Posterior vena cava (tissue), 2 donors: ENCODE measurements around the gene FZD7. TPM values are rescaled to one million over a fixed set of nuclear protein-coding genes. Genes with fewer than 3 reads are reported as not detected.

ENCODE experiments used
- DNase-seq: peaks from one replicate; pipeline ENCODE4 v3.0.0-alpha.2; 2020; ENCODE audit warnings: low spot score
- intact Hi-C, 2 donors: fragments of 100-400 bp; cut with DNase I; formaldehyde crosslinking; loops; one replicate each; pipeline versions ENCODE4 v1.14.1 to v1.14.2; 2022 to 2023
- total RNA-seq, 2 donors: library from RNA; stranded (reverse); fragmentation: NEBNext Ultra II Directional; extraction: Animal tissue kit (Norgen Biotek cat#: 25700); gene quantifications; one replicate each; pipeline ENCODE4 v1.2.1, GENCODE V29; 2021
- donor health status: DM: yes; HTN: yes; CAD: no.
- donor health status: DM: yes; HTN: yes; CAD: no.

Gene FZD7
- total RNA-seq, 2 donors from 2014 or later: 20.9 to 32.0 TPM

DNA sequence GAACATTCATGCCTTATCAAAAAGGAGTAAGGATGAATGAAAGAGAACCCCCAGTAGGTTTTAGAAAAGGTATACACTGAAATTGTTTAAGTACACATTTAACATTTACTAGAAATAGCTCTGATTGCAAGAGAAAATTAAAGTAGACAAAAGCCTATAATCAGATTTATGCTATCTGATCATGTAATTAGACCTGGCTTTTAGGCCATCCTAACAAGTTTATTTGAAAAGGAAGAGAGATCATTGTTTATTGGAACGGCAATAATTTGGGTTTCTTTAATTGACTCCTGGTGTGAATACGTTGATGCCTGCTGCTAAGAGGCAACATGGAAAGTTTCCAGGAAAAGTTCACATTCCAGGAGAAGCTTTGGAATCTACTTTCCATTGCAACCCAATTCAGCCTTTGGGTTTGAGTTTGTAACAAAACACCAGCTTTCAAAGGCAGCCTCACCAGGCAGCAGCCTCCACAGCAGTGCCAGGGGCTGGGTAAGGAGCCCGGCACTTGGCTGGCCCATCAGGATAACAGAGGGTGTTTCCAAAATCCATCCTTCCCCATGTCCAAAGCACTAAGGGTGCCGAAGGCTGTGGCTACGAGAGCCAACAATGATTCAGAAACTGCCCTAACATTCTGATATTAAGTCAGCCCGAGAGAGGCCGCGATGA is 18.0 kb downstream of the FZD7 start:
- intact Hi-C loops: no loop called here
- DNase-seq: peak; percentile 32

DNA sequence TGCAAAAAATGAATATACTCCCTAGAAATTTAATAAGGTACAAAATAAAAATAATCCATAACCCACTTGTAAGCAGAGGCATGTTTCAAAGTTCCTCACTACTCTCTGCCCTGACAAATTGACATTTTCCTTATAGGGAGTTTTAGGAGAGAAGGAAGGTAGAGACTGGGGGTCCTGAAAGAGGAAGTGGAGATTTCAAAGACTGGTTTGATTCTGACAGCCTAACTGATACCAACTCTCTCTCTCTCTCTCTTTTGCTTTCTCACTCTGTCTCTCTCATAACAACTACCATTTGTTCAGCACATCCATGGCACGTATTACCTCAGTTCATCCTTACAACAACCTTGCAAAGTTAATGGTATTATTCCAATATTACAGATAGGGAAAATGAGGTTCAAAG is 18.6 kb downstream of the FZD7 start:
- no peak for DNase-seq
- intact Hi-C loops: no loop called here

DNA sequence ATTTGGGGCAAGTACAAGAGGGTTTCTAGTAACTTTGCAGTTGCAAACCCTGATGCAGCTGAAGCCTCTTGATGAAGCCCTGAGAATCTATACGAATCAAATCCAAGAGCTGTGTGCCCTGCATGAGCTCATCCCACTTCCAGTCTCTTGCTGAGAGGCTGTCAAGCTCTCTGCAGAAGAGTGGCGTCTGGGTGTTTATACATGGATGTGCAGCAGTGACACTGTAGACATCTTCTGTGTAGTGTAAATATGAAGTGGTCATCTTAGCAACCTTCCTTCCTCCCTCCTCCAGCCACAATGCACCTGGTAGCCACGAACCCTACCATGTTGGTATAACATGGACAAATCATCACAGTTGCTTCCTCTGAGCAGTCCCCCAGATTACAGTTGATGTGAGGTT is 21.0 kb downstream of the FZD7 start:
- no peak for DNase-seq
- intact Hi-C loops: no loop called here

DNA sequence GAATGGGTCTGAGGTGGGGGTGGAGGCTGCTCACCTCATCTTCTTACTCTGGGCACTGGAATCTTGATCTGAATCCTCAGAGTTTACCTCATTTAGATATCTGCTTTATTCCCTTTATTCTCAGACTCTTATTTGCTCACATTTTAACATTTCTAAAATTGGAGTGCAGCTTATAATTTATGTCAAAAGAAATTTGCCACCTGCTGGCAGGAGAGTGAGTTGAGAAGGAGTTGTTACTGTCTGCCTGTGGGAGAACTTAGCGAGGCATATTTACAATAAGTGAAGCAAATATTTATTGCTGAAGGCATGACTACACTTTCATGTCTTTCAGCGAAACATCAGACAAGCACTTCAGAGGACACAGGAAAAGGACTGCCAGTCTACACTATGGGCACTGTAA is 23.0 kb downstream of the FZD7 start:
- intact Hi-C loops: no loop called here
- DNase-seq: no peak

DNA sequence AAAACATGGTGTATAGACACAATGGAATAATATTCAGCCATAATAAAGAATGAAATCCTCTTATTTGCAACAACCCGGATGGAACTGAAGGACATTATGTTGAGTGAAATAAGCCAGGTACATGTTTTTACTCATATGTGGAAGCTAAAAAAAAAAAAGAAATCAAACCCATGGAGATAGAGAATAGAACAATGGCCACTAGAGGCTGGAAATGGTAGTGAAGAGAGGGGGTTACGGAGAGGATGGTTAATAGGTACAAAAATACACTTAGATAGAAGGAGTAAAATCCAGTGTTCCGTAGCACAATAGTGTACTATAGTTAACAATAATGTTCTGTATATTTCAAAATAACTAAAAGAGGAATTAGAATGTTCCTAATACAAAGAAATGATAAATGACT is 26.6 kb downstream of the FZD7 start:
- no peak for DNase-seq
- intact Hi-C loops: no loop called here

DNA sequence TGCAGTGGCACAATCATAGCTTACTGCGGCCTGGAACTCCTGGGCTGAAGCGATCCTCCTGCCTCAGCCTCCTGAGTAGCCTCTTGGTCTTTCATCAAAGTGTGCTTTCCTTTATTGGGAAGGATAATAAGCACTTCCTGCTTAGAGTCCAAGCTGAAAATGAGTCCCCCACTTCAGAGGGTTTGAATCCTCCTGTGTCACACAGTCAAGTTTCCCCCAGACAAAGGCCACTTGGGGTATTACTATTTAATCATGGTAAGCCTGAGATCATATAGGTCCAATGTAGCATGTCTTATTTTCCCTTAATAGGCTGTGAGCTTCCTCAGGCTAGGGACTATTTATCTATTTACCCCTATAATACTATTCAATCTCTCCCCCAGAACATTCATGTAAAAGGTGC is 28.0 kb downstream of the FZD7 start:
- no peak for DNase-seq
- intact Hi-C loops: no loop called here

DNA sequence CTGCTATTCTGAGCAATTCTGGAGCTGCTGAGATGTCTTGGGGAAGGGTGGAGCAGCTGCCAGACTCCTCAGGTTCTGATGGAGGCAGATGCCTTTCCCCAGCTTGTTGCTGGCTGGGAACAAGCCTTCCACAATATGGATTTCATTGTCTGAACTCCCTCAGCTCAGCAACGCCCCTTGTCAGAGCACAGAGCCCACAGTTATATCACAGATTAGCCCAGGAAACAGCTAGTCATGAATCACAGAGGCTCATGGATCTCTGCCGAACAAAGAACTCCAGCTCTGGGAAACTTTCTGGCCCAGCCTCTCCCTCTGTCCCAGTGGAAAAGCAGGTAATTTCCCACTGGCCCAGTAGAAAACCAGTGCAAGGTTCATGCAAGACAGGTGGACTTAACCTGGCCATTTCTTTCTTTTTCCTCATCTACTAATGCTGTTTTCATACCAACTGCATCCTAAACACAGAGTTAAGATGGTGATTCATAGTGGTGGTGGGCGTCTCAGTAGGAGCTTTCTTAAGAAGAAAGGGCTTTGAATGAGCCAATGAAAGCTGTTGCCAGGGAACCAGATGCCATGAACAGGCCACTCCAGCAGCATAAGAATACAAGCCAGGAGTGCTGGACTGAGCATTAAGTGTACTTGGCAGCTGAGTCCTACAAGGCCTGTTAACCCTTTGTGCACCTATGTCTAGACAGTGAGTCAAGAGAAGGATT is 30.7 kb downstream of the FZD7 start:
- no peak for DNase-seq

DNA sequence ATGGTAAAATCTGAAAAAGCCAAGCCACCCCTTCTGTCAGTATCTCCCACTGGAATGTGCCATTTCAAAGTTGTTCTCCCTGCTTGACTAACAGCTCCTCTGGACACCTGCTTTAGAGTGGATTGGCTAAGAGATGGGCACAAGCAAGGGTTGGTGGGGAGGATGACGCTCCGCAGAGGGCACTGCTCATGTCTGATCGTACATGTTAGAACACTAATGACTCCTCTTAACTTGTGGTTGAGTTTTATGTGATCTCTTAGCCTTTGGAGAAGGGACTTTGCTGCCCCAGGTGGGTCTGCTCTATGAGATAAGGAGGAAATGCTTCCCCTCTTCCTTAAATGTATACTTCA is 31.2 kb downstream of the FZD7 start:
- intact Hi-C loops: no loop called here
- DNase-seq: no peak

More for the DNA sequence above, 30.7 kb downstream of the FZD7 start:
- intact Hi-C loops: no loop called here

DNA sequence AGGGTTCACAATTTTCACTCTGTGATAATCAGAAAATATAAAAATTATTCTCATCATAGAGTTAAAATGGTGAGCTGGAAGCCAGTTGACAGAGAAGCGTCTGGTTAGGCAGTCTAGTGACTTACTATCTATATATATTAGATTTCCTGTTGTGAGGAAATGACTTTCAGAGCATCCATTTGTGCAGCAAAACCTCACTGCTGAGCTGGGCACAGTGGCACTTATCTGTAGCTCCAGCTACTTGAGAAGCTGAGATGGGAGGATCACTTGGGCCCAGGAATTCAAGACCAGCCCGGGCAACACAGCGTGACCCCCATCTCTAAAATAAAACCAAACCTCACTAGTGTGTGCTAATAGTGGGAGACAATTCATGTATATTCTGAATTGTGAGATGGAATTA is 32.2 kb downstream of the FZD7 start:
- intact Hi-C loops: no loop called here
- DNase-seq: no peak

DNA sequence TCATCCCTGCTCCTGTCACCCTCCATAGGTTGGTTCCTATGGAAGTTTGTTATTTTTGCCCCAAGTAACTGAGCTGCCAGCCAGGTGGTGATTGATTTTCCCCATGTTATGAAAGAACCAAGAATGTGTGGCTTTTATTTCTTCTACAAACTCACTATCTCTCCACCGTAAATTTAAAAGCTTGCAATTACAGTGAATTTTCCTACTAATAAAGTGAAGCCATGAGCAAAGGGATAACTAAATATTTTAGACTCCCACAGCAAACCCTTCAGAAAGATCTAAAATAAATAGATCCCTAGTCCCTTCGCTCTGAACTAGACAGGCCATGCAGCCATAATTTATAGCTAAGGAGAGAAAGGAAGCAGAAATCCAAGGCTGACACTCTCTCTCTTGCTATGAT is 33.2 kb downstream of the FZD7 start:
- intact Hi-C loops: no loop called here
- no peak for DNase-seq

DNA sequence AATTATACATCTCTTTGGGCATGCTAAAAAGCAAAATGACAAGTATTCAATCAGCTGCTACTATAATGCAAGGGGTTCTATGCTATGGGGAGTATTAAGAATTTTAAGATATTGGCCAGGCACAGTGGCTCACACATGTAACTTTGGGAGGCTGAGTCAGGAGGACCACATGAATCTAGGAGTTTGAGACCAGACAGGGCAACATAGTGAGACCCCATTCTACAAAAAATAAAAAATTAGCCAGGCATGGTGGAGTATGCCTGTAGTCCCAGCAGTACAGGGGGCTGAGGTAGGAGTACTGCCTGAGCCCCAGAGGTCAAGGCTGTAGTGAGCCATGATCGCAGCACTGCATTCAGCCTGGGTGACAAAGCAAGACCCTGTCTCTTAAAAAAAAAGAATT is 33.9 kb downstream of the FZD7 start:
- intact Hi-C loops: no loop called here
- DNase-seq: no peak

DNA sequence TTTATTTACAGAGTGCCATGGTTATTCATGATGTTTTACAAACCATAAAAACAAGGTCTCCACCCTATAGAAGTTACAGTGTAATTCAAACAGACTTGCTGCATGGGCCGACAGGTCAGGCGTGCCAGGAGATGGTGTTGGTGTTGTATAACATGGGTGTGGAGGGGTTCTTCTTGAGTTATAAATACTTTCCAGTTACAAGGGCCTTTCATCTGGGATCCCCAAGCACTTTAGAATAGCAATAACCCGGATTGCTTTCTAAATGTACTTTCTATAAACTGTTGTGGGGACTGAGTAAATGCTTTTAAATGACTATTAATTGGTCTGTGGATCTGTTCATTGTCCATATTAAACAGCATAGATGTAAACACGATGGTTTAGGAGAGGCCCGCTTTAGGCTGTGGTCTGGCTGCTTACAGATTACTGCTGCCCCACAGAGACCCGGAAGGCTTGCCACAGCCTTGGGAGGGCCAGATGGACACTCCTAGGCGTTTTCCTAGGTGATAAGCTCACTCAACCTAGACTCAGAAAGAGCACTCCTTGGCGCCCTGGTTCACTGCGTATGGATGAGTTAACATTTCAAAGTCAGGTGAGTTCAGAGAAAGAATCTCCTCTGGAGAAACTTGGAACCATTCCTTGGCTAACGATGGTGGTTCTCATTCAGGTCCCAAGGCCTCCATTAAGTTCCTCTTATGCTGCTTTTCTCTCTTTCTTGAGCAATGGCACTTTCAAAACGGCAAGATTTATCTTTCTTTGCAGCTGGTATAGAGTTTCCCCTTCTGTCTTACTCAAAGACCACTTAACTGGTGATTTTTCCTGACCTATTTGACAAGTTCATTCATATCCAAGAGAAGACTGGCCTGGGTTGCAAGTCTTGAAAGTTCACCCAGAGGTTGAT is 35.8 kb downstream of the FZD7 start:
- no peak for DNase-seq
- intact Hi-C loops: no loop called here

DNA sequence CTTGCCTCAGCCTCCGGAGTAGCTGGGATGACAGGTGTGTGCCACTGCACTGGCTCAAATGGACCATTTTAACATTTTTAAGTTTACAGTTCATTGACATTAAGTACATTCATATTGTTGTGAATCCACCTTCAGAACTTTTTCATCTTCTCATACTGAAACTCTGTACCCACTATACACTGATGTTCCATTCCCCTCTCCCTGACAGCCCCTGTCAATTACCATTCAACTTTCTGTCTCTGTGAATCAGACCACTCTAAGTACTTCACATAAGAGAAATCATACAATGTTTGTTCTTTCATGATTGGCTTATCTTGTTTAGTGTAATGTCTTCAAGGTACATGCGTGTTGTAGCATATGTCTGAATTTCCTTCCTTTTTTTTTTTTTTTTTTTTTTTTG is 37.5 kb downstream of the FZD7 start:
- no peak for DNase-seq
- intact Hi-C loops: no loop called here

DNA sequence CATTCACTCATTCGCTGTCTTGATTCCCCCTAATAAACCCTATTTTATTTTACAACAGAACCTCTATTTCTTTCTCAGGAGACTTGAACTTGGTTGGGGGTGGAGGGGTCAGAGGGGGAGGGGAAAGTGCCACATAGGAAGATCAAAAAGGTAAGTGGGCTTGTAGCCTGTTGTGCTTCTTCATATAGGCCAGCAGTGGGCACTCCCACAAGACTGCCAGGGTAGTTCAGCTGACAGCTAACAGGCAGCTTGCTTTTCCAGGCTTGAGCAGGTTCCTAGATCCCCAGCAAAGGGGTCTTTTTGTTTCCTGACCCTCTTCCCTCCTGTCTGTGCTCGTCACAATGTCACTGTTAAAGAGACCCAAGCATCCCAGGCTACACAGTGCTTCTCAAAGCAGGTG is 38.6 kb downstream of the FZD7 start:
- DNase-seq: no peak

DNA sequence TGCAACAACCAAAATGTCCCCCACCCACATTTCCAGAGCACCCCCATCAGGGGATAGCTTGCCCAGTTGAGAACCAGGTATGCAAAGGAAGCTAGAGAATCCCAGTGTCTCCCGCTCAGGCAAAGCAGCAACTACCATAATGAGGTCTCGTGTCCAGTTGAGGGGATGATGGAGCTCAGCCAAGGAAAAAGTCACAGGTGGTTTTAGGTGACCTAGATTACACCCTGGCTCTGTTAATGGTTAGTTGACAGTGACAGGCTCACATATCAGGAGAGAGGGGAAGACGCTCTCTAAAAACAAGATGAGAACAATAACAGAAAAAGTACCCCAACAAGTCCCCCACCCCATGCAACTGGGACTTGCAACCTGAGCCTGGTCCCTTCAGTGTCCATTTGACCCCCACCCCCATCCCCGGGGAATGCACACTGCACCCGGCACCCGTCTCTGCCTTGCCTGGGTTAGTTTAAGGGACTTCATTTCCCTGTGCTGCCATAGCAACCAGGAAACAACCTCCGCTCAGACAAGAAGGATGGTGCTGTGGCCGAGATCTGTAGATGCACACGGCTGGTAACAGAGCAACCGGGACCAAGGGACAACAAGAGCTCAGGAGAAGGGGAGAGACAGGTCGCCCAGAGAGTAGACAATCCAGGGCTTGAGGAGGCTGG is 39.2 kb downstream of the FZD7 start, which contains the start of gene KIAA2012:
TSS of gene KIAA2012 (plus strand) at position 519 of the 665 bp plus-strand sequence. CDS start 373 bp downstream, outside the sequence.
- no peak for DNase-seq
- intact Hi-C loops: no loop called here

More for the DNA sequence above, 38.6 kb downstream of the FZD7 start:
- intact Hi-C loops: no loop called here

DNA sequence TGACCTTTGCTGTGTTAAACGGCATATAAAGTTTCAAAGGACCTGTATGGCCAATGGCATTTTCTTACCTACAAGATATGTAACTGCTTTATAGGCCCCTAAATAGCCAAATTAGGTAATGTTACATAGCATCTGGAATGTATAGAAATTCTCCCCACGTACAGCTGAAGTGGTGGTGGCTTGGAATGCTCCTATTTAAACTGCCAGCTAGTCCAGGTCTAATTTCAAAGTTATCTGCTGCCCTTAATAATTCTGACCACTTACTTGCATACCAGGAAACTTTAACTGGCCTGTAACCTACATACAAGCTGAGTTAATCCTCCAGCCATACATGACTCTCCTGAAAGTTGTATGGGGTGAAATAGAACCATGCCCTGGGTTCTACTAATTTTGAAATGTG is 40.7 kb downstream of the FZD7 start:
- intact Hi-C loops: no loop called here
- no peak for DNase-seq

DNA sequence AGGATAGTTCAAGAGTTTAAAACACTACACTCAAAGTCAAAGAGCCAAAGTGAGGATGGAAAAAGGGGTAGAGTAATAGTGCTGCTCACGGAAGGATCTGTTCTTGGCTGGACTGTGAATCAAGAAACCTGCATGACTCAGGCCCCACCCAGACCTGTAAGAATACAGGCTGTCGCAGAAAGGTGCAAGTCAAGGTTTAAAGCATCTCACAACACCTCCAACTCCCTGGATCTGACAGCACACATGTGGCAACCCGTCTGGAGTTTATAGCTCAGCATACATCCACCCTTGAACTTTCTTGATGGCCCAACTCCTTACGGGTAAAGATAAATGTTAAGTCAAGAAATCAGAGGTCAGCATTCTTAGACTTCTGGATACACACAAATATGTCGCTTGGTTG is 45.7 kb downstream of the FZD7 start:
- no peak for DNase-seq
- intact Hi-C loops: no loop called here

DNA sequence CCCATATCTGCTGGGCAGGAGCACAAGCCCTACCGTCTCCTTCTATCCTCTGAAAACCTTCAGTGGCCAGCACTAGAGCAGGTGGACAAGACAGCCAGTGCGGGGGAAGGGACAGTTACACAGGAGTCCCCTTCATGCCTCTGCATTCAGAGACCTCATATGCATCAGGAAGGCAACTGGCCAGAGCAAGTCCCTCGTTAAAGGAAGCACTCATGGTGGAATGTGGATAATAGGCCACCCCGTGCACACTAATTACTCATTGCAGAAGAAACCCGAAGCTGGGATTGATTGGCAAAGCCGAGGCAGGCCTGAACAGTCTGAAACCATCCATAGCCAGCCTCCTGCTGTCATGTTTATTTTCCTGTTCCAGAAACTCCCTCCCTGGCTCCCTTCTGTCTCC is 50.6 kb downstream of the FZD7 start:
- DNase-seq: no peak
- intact Hi-C loops: no loop called here
